Fibroblast of the aortic adventitia (primary cell): ENCODE measurements around the gene FDXR. TPM values are rescaled to one million over a fixed set of nuclear protein-coding genes. Genes with fewer than 3 reads are reported as not detected.

Experiments used
- DNase-seq: peaks from one replicate; pipeline ENCODE4 v3.0.0-alpha.2; 2010; ENCODE audit warnings: low read depth
- H3K4me3 ChIP-seq: 2 replicates; pipeline ENCODE4 v1.5.1; 2011; ENCODE audit warnings: low read depth, mild to moderate bottlenecking, control low read depth, low read length, moderate library complexity
- total RNA-seq: library from RNA; depleted of rRNA; stranded (reverse); fragments of >200 nt; gene quantifications from 2 replicates; pipeline ENCODE4 v1.2.3, GENCODE V29; 2012; ENCODE audit warnings: low replicate concordance
- TF ChIP-seq, protein P1 (sequence below): IDR thresholded peaks from 2 replicates; pipeline ENCODE4 v1.5.1; 2011; ENCODE audit warnings: mild to moderate bottlenecking, low read length, control low read depth, inconsistent platforms; ENCODE audit not compliant: insufficient read depth

Gene FDXR
- total RNA-seq, 1 donor, result 14.7 TPM

DNA sequence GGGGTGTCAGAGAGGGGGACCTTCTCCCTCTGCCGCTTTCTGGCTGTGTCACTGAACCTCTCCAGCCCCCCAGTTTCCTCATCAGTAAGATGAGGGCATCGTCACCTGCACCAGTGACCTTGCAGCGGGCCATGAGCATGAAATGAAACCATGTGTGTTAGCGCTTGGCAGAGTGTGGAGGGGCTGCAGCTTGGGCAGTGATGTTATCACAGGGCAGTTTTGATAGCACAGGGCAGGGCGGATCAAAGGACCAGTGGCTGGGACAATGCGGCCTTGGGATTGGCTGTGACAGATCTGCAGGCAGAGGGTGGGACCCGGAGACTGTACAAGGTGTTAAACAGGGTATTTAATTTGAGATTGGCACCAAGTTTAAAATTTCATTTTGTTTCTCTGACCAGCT lies 57.7 kb downstream of the FDXR start:
- no peak overlapping the region for H3K4me3 ChIP-seq
- DNase-seq, result no peak
- TF ChIP-seq, protein P1, sequence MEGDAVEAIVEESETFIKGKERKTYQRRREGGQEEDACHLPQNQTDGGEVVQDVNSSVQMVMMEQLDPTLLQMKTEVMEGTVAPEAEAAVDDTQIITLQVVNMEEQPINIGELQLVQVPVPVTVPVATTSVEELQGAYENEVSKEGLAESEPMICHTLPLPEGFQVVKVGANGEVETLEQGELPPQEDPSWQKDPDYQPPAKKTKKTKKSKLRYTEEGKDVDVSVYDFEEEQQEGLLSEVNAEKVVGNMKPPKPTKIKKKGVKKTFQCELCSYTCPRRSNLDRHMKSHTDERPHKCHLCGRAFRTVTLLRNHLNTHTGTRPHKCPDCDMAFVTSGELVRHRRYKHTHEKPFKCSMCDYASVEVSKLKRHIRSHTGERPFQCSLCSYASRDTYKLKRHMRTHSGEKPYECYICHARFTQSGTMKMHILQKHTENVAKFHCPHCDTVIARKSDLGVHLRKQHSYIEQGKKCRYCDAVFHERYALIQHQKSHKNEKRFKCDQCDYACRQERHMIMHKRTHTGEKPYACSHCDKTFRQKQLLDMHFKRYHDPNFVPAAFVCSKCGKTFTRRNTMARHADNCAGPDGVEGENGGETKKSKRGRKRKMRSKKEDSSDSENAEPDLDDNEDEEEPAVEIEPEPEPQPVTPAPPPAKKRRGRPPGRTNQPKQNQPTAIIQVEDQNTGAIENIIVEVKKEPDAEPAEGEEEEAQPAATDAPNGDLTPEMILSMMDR, result no peak

DNA sequence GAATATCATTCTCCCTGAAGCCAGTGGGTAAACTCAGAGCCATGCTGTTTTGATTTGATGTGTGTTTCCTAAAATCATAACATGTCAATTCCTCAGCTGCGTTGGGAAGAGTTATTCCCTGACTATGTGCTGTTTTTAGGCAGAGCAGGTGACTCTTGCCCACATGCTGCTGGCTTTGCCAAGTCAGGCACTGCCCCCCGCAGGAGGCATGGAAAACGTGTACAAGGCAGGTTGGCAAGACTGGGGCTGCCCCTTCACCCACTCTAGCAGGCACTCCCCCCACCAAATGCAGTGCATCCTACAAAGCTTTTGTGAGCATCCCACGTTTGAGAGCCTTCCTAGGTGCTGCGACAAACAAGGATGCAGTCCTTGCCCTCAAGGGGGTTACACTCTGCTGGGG lies 58.3 kb downstream of the FDXR start:
- TF ChIP-seq, protein P1, result no peak
- H3K4me3 ChIP-seq, result no peak overlapping the region
- DNase-seq, result no peak

Other genes with a start within 250 kb of the FDXR start
- gene CD300E, start 249.3 kb downstream of the FDXR start, total RNA-seq, result not detected in 2 replicates
- not detected in 2 replicates for gene CD300LF, start 160.1 kb downstream of the FDXR start, total RNA-seq
- 0.09 TPM in 1 of 2 replicates, not detected in the other for gene RAB37, start 135.7 kb downstream of the FDXR start, total RNA-seq
- 11.0 and 11.7 TPM in 2 replicates for gene NHERF1, start 124.4 kb downstream of the FDXR start, total RNA-seq
- gene NAT9, start 96.6 kb downstream of the FDXR start, total RNA-seq, result 20.2 and 26.5 TPM in 2 replicates
- under 0.01 TPM in 1 of 2 replicates, not detected in the other for gene GRIN2C, start 13.1 kb downstream of the FDXR start, total RNA-seq
- gene FADS6, start 20.6 kb upstream of the FDXR start, total RNA-seq, result not detected in 2 replicates
- gene USH1G, start 50.3 kb upstream of the FDXR start, total RNA-seq, result 0.49 TPM in 1 of 2 replicates, not detected in the other
- gene OTOP2, start 51.3 kb upstream of the FDXR start, total RNA-seq, result not detected in 2 replicates
- not detected in 2 replicates for gene OTOP3, start 62.9 kb upstream of the FDXR start, total RNA-seq
- 0.33 and 0.90 TPM in 2 replicates for gene HID1, start 99.8 kb upstream of the FDXR start, total RNA-seq
- 11.8 and 15.3 TPM in 2 replicates for gene CDR2L, start 114.6 kb upstream of the FDXR start, total RNA-seq
- gene MRPL58, start 139.7 kb upstream of the FDXR start, total RNA-seq, result 26.2 and 31.4 TPM in 2 replicates
- 513 and 829 TPM in 2 replicates for gene ATP5PD, start 174.0 kb upstream of the FDXR start, total RNA-seq
- gene KCTD2, start 174.2 kb upstream of the FDXR start, total RNA-seq, result 20.2 and 34.2 TPM in 2 replicates
- 2.8 and 4.4 TPM in 2 replicates for gene SLC16A5, start 215.0 kb upstream of the FDXR start, total RNA-seq
- gene ARMC7, start 237.0 kb upstream of the FDXR start, total RNA-seq, result 3.4 and 3.9 TPM in 2 replicates